ENCODE results near the gene SLC6A6.

The SLC6A6 gene

GRCh38 chr3:14531856-14532395, 129.5 kb downstream of the SLC6A6 start:
- no peak for DNase-seq

DNA sequence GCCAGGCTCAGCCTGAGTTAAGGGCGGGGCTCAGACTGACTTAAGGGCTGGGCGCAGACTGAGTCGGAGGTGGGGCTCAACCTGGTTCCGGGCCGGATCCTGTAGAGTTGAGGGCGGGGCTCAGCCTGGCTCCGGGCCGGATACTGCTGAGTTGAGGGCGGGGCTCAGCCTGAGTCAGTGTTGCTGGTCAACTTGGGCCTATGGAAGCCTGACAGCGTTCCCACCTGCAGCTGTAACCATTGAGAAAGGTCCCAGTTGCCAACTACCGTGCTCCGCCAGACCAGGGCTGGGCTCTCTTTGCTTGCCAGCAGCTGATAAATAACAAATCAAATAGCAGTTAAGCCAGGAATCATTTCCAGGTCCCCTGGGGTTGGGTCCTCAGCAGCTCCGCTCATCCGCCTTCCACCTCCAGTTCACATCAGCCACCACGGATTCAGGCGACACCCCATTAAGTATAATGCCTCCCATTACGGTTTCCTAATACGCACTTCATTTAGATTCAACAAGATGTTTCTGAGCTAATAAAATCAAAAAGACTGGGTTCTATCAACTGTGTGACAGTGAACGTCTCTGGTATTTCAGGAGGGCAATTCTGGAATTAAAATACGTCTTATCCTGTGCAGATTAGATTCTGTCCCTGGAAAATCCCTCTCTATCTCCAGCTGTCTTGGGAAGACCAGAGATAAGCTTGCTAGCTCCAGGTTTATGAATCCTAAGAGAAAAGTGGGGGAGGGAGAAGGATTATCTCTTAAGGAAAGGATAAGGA, 130.5 kb downstream of the SLC6A6 start:
- no peak for DNase-seq

- no peak for DNase-seq
Measured at GRCh38 chr3:14533457-14533958, 131.1 kb downstream of the SLC6A6 start.

- no peak for DNase-seq
Measured at GRCh38 chr3:14534516-14535191, 132.2 kb downstream of the SLC6A6 start.

- DNase-seq: no peak
Measured at GRCh38 chr3:14535616-14536015, 133.2 kb downstream of the SLC6A6 start.

DNA sequence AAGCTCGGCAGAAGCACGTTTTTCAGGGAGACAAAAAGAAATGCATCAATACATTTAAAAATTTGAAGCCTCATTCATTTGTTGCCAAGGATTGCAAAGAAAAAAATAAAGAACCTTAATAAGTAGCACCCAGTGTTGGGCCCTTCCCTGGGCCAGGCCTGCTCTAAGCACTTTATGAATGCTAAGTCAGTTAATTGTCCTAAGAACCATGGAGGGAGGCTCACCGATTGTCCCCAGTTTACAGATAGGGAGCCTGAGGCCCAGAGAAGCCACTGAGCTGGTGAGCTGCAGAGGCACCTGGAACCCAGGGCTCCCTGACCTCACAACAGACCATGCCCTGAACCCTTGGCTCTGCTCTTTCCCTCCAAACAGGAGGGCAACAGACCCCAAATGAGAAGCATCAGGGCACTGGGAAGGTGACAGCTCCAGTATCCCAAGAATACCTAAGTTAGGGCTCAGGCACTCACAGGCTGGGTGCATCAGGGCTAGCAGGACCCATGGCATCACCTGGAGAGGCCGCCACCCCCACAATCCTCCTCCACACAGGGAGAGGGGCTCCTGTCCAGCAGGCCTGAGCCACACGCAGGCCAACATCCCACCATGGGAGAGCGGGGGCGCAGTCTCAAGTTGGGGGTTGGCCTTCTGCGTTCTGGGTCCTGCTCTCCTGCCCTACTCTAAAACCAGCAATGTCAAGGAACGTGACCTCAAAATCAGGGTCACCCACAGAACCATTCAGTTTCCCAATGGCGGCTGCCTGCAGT, 133.8 kb downstream of the SLC6A6 start:
- no peak for DNase-seq

GRCh38 chr3:14536837-14537589, 134.6 kb downstream of the SLC6A6 start:
- DNase-seq: no peak

GRCh38 chr3:14537590-14538450, 135.4 kb downstream of the SLC6A6 start:
- no peak for DNase-seq

DNA sequence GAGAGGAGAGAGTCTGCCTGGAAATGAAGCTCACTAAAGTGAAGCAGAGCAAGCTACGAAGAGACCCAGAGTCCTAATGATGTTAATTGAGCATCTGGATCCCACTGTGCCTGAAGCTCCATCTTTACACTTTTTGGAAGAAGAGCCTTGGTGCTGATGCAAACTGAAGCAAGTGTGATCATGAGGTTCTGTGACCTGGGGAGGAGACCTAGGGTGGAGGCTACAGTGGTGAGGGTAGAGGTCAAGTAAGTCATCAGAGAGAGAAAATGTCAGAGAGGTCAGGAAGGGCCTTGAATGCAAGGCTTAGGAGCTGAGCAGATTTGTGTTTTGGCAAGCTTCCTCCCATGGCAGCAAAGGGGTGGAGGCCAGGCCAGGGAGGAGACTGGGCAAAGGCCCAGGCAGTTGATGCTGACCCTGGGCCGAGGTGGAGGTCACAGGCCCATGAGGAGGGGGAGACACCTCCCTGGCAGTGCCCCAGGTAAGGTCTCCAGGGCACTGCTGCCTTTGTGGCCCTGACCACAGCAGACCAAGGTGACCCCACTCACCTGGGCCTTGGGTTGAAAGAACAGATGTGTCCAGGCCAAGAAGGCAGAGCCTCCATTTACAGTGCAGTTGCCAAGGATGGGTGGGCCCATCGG, 136.2 kb downstream of the SLC6A6 start:
- DNase-seq: no peak
